ENCODE data around the gene IRF7.
"Not testable (repeated sequence)": the region's sequence is repeated elsewhere in the genome, so short reads cannot be mapped to it uniquely, and the experiment has no call there.

The IRF7 gene

GRCh38 chr11:576811-577610 is 38.7 kb downstream of the IRF7 start:
- Mint-ChIP-seq H3K27ac (peak overlapping the region; percentile 90), H3K36me3 (ENCODE audit: low read depth) (peaks cover 14% of the 10 kb centered on the region), H3K4me1 (peaks cover 46% of the 10 kb centered on the region), H3K9me3 (no peaks in the 10 kb centered on the region), H3K27me3 (peaks cover 10% of the 10 kb centered on the region), H3K4me3 (peak overlapping the region; percentile 92)
- DNase-seq: no peak
- ATAC-seq: no peak

DNA sequence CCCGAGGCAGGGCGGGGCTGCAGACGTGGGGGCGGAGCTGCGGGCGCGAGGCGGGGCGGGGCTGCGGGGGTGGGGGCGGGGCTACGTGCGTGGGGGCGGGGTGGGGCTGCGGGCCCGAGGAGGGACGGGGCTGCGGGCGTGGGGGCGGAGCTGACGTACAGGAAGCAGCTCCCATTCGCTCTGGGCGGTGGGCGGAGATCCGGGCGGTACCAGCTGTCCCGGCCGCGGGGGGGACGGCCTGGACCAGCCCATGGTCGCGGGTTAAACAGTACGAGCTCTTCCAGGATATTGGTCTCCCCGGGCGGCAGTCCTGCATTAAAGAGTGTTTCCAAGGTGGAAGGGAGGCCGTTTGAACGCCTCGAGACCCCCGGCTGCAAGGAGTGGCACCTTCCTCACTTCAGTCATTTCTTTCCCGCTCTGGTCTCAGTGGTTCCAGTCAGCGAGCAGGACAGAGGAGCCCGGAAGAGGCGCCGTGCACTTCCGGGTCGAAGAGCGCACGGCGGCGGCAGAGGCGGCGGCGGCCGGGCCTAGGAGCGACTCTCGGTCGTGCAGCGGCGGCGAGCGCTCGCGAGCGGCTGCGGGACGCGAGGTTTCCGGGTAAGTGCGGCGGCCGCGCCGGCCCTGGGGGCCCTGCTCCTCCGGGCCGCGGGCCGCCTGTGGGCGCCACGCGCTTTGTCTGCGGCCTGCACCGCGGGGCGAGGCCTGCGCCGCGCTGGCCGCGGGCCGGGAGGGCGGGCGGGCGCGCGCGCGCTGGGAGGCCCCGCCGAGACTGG is 39.6 kb downstream of the IRF7 start, which contains the start of gene PHRF1:
Gene PHRF1, plus strand, starts transcription at position 475 of the 773 bp plus-strand sequence. CDS start 5,043 bp downstream, outside the sequence.
- no peaks in the 10 kb centered on the region for H3K9me3 Mint-ChIP-seq

DNA sequence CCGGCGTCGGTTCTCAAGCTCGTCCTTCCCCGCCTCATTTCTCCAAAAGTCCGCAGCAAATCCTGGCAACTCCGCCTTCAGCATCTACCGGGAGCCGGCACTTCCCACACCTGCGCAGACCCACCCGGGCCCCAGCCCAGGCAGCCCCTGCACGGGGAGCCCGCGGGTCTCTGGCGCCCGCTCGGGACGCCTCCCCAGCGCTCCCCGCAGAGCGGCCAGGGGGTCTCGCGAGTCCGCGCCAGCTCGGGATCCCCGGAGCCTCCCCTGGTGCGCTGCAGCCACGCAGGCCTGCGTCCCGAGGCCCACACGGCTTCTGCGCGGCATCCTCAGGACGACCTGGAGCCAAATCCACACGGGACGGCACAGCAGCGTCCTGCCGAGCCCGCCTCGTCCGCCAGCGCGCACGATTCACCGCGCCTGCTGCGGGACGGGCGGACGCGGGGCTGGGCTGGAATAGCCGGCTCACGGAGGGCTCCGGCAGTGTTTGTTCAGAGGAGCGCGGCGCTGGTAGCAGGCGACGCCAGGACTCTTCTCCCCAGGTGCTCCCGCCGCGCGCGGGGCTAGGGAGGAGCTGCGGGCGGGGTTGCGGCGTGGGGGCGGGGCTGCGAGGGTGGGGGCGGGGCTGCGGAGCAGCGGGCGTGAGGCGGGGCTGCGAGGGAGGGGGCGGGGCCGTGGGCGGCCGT is 40.3 kb downstream of the IRF7 start:
- peak; percentile 15 for ATAC-seq
- no peak for DNase-seq
- peaks cover 8% of the 10 kb centered on the region for H3K36me3 Mint-ChIP-seq (ENCODE audit: low read depth)
- H3K4me1 Mint-ChIP-seq: peaks cover 40% of the 10 kb centered on the region
- H3K27me3 Mint-ChIP-seq: peaks cover 10% of the 10 kb centered on the region
- H3K9me3 Mint-ChIP-seq: no peaks in the 10 kb centered on the region
- H3K27ac Mint-ChIP-seq: no peak overlapping the region
- H3K4me3 Mint-ChIP-seq: peak overlapping the region; percentile 75

More for the DNA sequence above, 39.6 kb downstream of the IRF7 start, which contains the start of gene PHRF1:
- peak within 1 kb of the TSS; percentile 92 for H3K4me3 Mint-ChIP-seq
- peak within 1 kb of the TSS; percentile 95 for H3K27ac Mint-ChIP-seq
- peaks cover 10% of the 10 kb centered on the region for H3K27me3 Mint-ChIP-seq
- DNase-seq: peak; percentile 96
- ATAC-seq: peak; percentile 93
- peaks cover 10% of the 10 kb centered on the region for H3K36me3 Mint-ChIP-seq (ENCODE audit: low read depth)
- H3K4me1 Mint-ChIP-seq: peaks cover 44% of the 10 kb centered on the region

DNA sequence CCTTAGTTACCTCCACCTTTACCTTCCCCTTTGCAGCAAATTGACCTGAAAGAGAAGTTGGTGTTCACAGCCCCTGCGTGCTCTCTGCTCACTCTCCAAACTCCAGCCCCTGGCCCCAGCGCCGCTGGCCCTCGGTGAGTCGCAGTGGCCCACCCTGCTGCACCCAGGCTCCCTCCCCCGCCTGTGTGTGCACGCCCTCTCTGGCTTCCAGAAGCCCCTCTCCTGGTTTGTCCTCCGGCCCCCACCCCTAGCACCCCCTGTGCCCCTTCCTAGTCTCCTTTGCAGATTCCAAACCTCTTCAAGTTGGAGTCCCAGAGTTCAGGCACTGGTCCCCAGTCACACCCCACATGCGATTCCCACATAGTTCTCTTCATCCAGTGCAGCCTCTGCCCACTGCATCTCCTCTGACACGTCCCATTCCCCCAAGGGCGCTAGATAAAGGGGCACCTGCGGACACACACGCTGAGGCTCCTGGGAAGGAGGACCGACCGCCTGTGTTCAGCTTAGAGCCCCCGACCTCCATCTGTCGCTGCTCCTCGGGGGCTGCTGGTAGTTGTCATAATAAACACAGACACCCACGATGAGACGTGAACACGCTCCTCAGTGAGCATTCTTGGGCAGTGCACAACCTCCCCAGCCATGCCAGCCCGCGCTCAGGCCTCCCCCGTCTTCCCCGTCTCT is 41.0 kb downstream of the IRF7 start:
- DNase-seq: no peak
- no peak for ATAC-seq
- peaks cover 10% of the 10 kb centered on the region for H3K27me3 Mint-ChIP-seq
- peaks cover 8% of the 10 kb centered on the region for H3K36me3 Mint-ChIP-seq (ENCODE audit: low read depth)
- H3K4me1 Mint-ChIP-seq: peaks cover 38% of the 10 kb centered on the region
- peak overlapping the region; percentile 75 for H3K4me3 Mint-ChIP-seq
- no peaks in the 10 kb centered on the region for H3K9me3 Mint-ChIP-seq
- no peak overlapping the region for H3K27ac Mint-ChIP-seq

DNA sequence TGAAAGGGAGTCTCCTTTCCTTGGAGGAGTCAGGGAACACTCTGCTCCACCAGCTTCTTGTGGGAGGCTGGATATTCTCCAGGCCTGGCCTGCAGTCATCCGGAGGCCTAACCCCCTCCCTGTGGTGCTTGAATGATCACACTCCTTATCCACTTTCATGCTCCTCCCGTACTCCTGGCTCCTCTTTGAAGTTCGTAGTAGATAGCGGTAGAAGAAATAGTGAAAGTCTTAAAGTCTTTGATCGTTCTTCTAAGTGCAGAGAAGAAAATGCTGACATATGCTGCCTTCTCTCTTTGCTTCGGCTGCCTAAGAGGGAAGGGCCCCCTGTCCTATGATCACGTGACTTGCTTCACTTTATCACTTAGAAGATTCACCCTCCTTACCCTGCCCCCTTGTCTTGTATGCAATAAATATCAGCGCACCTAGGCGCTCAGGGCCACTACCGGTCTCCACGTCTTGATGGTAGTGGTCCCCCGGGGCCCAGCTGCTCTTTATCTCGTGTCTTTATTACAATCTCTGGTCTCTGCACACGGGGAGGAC is 41.6 kb downstream of the IRF7 start:
- not testable (repeated sequence) for DNase-seq, H3K27ac Mint-ChIP-seq
- H3K4me3 Mint-ChIP-seq: peak overlapping the region; percentile 75

GRCh38 chr11:573146-573759 is 42.5 kb downstream of the IRF7 start:
- Mint-ChIP-seq H3K36me3 (ENCODE audit: low read depth) (peaks cover 8% of the 10 kb centered on the region), H3K9me3 (no peaks in the 10 kb centered on the region), H3K4me3 (no peak overlapping the region), H3K27ac (no peak overlapping the region), H3K4me1 (peaks cover 25% of the 10 kb centered on the region), H3K27me3 (peaks cover 10% of the 10 kb centered on the region)
- ATAC-seq (no peak), DNase-seq (no peak)

More for the DNA sequence above, 41.6 kb downstream of the IRF7 start:
- not testable (repeated sequence) for ATAC-seq; H3K36me3 Mint-ChIP-seq (ENCODE audit: low read depth); H3K9me3 Mint-ChIP-seq; H3K27me3 Mint-ChIP-seq
- H3K4me1 Mint-ChIP-seq: peaks cover 33% of the 10 kb centered on the region

DNA sequence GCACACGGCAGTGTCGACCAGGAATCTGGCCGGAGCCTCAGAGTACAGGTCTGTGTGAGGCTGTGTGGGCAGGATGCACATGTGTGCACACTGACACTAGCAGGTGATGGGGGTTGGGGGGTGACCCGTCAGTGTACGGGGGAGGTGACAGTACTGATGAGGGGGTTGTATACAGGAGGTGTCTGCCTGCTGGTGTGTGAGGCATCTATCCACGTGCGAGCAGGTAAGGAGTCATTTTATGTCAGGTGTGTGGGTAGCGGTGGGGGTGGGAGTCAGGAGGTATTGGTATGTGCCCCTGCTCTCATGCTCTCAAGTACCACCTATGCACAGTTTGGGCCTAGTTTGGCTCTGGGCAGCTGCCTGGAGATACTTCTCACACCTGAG is 44.0 kb downstream of the IRF7 start:
- DNase-seq: no peak
- Mint-ChIP-seq H3K4me3 (no peak overlapping the region), H3K36me3 (ENCODE audit: low read depth) (no peaks in the 10 kb centered on the region), H3K27ac (no peak overlapping the region), H3K4me1 (peaks cover 18% of the 10 kb centered on the region), H3K9me3 (no peaks in the 10 kb centered on the region), H3K27me3 (peaks cover 10% of the 10 kb centered on the region)
- ATAC-seq: no peak

GRCh38 chr11:569158-569885 is 46.4 kb downstream of the IRF7 start:
- DNase-seq (no peak), ATAC-seq (no peak)
- Mint-ChIP-seq H3K27ac (peak overlapping the region; percentile 64), H3K4me1 (peaks cover 10% of the 10 kb centered on the region), H3K36me3 (ENCODE audit: low read depth) (no peaks in the 10 kb centered on the region), H3K27me3 (peaks cover 1% of the 10 kb centered on the region), H3K4me3 (peak overlapping the region; percentile 80), H3K9me3 (no peaks in the 10 kb centered on the region)

DNA sequence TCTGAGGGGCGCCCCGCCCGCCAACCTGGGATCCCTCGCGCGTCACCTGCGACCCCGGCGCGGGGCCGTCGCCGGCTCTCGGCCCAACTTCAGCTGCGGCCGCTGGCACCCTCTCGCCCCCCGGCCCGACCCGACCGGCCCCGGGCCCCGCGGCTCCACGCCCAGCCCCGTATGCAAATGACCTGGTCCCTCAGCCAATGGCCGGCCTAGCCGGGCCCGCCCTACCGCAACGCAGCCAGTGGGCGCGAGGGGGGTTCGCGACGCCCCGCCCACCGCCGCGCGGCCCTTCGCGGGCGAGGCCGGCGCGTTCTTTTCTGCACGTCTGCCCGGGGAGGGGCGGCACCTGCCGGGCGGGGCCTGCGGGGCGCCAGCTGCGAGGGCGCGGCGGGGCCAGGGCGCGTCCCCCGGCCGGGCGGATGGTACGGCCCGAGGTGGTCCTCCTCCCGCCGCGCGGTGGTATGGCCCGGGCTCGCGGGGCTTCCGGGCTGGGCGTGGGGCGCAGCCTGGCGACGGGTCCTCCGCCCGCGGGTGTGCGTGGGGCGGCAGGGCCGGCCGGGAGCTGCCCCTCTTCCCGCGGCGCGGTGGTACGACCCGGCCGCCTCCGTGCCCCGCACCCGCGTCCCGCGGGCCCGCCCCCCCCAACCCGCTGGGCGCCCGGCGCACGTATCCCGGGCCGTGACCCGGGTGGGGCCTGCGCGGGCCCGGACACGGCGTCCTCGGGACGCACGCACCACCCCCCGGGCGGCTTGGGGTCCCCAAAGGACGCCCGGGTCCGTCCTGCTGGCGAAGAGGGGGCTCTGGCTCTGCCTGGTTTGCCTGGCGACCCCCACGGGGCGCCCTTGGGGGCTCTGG is 47.2 kb downstream of the IRF7 start:
- DNase-seq: peak; percentile 97
- ATAC-seq: peak; percentile 94
- no peaks in the 10 kb centered on the region for H3K36me3 Mint-ChIP-seq (ENCODE audit: low read depth)
- peaks cover 8% of the 10 kb centered on the region for H3K4me1 Mint-ChIP-seq
- peak overlapping the region; percentile 80 for H3K4me3 Mint-ChIP-seq
- H3K9me3 Mint-ChIP-seq: no peaks in the 10 kb centered on the region
- peak overlapping the region; percentile 64 for H3K27ac Mint-ChIP-seq
- H3K27me3 Mint-ChIP-seq: no peaks in the 10 kb centered on the region

DNA sequence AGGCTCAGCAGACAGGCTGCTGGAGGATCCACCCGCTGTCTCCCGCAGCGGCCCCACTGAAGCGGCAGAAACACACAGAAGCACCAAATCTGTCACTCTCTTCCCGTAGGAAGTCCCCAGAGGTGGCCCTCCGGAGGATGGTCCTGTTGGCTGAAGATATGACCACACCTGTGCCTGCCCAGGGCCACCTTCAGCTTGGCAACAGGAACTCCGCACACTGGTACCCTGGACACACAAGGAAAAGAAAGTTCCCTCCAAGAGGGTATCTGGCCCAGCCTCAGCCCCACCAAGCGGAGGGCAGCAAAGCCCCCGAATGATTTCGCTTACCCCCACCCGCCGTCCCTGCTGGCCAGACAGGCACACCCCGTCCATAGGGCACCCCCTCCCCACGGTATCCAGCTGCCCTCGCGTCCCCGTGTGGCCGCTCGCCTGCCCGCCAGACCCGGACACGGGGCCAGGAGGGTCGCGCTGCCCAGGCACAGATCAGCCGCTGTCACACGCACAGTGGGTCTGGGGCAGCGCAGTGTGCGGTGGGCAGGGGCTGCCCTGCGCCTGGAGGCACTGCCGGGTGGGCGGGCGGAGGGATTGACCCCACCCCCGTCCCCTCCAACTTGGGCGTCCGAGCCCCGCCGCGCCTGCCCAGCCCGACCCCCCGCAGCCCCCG is 48.0 kb downstream of the IRF7 start:
- Mint-ChIP-seq H3K4me3 (peak overlapping the region; percentile 84), H3K27me3 (no peaks in the 10 kb centered on the region), H3K36me3 (ENCODE audit: low read depth) (no peaks in the 10 kb centered on the region), H3K4me1 (peaks cover 8% of the 10 kb centered on the region), H3K9me3 (no peaks in the 10 kb centered on the region), H3K27ac (peak overlapping the region; percentile 75)
- ATAC-seq (no peak), DNase-seq (no peak)

DNA sequence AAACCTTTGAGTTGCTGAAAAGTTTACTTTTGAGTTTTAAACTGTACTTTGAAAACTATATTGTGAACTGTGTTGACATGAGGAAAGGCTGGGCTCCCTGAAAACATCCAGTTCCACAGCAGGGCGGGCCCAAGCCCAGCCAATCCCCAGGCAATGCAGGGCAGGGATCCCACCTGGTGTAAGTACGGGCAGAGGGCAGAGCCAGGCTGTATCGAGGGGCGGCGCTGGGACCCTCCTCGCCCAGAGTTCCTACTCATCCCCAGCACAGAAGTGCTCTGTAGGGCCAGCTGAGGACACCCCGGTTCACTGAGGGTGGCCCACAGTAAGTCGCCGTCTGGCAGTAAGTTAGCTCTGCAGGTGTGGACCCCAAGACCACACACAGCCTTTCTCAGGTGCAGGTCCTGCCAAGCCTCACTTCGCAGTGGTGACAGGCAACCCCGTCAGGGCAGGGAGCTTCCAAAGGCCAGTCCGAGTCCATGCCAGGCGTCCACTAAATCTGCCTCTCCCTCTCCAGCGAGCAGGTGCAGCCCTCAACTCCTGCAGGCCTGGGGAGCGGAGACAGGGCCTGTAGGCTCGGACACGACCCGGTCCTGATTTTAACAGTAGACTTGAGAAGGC is 48.6 kb downstream of the IRF7 start:
- ATAC-seq: no peak
- Mint-ChIP-seq H3K4me1 (peaks cover 8% of the 10 kb centered on the region), H3K4me3 (peak overlapping the region; percentile 84), H3K36me3 (ENCODE audit: low read depth) (no peaks in the 10 kb centered on the region), H3K9me3 (no peaks in the 10 kb centered on the region), H3K27ac (peak overlapping the region; percentile 75), H3K27me3 (no peaks in the 10 kb centered on the region)
- no peak for DNase-seq
